Uterus (tissue), 2 donors: ENCODE results near the gene CEP131.

Experiments used
- POLR2A ChIP-seq, 2 donors: fragments of 450-650 bp; IDR thresholded peaks; one replicate each; pipeline ENCODE4 v1.6.1; 2016; ENCODE audit warnings: antibody characterized with exemption in 2 of 2, mild to moderate bottlenecking in 1 of 2, moderate library complexity in 1 of 2
- TF ChIP-seq, protein P1 (sequence below), 4 experiments: fragments of 200-600 bp in 2 of 4; fragments of 450-650 bp in 2 of 4; sonication (generic) in 2 of 4; IDR thresholded peaks; one replicate each; pipeline ENCODE4 v1.5.1; 2016 to 2019; ENCODE audit warnings: antibody characterized with exemption in 4 of 4, mild to moderate bottlenecking in 2 of 4, moderate library complexity in 1 of 4

DNA sequence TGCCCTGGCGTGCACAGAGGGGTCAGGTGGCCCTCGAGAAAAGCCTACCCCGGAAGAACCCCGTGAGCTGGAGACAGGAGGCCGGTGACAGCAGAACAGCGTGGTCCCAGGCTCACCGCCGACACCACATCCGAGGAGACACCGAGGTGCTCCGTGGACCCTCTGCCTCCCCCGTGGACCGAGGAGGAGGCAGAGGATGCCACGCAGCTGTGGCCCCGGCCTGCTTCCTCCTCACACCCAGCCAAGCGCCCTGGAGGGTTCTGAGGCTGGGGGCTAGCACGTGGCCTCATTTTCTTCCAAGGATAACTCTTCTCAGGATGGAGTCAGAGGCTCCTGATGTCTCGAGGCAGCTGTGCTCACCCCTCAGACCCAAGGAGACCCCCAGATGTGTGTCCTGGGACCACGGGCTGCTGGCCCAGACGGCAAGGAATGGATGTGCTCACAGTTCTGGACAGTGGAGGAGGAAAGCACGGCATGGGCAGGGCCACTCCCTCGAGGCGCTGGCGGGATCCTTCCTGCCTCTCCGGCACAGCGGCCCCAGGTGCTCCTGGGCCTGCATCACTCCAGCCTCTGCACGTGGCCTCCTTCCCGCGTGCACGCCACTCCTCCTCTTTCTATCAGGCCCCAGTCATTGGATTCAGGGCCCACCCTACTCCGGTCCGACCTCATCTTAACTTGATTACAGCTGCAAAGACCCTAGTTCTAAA lies 61.9 kb downstream of the CEP131 start:
- TF ChIP-seq, protein P1, sequence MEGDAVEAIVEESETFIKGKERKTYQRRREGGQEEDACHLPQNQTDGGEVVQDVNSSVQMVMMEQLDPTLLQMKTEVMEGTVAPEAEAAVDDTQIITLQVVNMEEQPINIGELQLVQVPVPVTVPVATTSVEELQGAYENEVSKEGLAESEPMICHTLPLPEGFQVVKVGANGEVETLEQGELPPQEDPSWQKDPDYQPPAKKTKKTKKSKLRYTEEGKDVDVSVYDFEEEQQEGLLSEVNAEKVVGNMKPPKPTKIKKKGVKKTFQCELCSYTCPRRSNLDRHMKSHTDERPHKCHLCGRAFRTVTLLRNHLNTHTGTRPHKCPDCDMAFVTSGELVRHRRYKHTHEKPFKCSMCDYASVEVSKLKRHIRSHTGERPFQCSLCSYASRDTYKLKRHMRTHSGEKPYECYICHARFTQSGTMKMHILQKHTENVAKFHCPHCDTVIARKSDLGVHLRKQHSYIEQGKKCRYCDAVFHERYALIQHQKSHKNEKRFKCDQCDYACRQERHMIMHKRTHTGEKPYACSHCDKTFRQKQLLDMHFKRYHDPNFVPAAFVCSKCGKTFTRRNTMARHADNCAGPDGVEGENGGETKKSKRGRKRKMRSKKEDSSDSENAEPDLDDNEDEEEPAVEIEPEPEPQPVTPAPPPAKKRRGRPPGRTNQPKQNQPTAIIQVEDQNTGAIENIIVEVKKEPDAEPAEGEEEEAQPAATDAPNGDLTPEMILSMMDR (IDR thresholded peaks at IDR 0.05): no peak
- no peak for TF ChIP-seq POLR2A (IDR thresholded peaks at IDR 0.05)
